GM13977 (cell line): ENCODE results near the gene ADGRB2.

Source experiments
- DNase-seq: peaks from one replicate; pipeline ENCODE4 v3.0.0; 2012; ENCODE audit warnings: low spot score
- CTCF ChIP-seq: IDR thresholded peaks from 2 replicates; pipeline ENCODE4 v1.5.1; 2012; ENCODE audit warnings: mild to moderate bottlenecking, control low read depth; ENCODE audit not compliant: insufficient read depth; ENCODE audit errors: extremely low read depth, missing control alignments
- in situ Hi-C: fragments of 300-500 bp; cut with MboI; formaldehyde crosslinking; loops from one replicate; pipeline ENCODE4 v1.12.0; 2022; ENCODE audit warnings: low sequenced_read_pairs, low pct_unique_long_range_greater_than_20kb, mixed read lengths, inconsistent platforms; ENCODE audit not compliant: unreplicated experiment

Gene ADGRB2

GRCh38 chr1:31735571-31735970 is 28.6 kb downstream of the ADGRB2 start:
- TF ChIP-seq CTCF, result no peak
- in situ Hi-C loops, result no loop called here
- DNase-seq, result no peak

DNA sequence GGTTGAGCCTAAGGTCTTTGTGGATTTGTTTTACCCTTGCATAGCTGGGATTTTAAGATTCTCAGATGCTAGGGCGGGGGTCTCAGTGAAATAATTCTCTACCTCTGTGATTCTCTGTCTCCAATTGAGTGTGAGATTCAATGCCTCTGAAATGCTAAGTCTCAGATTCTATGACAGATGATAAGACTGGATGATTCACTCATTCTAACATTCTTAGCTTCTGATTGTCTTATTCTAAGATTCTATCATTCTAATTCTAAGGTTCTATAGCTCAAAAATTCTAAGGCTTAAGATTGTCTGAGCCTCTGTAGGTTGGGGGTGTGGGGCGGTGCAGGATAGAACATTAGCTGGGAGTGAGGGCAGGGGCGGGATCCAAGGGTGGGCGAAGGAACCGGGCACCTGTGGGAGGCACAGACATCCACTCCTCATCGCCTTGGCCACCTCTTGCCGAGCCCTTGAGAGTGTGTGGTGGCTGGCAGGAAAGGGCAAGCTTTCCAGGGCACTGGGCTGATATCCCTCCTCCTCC is 29.5 kb downstream of the ADGRB2 start:
- no peak for DNase-seq
- TF ChIP-seq CTCF, result no peak
- in situ Hi-C loops, result no loop called here

- no peak for TF ChIP-seq CTCF
- DNase-seq, result no peak
- in situ Hi-C loops, result no loop called here
Observed at GRCh38 chr1:31733389-31734219, 30.5 kb downstream of the ADGRB2 start.

DNA sequence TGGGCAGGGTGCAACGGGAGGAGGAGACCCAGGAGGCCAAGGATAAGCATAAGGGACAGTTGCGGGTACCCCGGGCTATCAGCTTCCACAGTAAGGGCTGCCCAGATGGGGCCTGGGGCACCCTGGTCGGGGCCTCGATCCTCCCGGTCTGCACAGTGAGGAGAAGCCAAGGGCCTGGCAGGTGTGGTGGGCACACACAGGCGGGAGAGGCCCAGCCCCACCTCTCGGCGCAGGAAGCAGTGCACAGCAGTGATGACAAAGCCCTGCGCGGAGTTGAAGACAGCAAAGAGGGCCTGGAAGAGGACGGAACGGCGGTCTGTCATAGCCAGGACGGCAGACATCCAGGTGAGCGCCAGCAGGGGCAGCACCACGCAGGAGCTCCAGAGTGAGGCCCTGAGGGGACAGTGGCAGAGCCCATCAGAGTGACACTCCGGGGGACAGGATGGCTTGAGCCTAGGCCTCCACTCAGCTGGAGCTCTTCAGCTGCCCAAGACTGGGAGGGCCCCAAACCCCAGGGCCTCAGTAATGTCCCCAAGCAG is 31.3 kb downstream of the ADGRB2 start:
- no peak for DNase-seq
- in situ Hi-C loops, result no loop called here
- no peak for TF ChIP-seq CTCF

DNA sequence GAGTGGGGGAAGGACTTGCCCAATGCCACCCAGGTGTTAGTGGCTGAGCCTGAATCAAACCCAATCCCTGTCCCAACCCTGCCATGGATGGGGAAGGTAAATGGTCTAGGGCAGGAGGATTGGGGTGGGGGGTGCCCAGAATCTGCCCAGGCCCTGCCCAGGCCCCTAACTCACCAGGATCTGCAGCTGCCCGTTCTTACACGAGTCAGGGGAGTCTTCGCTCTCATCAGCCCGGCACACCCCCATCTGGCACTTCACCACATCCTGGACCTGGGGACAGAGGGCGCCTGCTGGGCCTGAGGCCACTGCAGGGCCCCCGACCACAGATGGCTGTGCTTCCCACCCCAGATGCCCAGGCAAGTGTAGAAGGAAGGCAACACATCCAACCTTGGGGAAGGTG is 31.8 kb downstream of the ADGRB2 start:
- in situ Hi-C loops, result no loop called here
- DNase-seq, result no peak
- TF ChIP-seq CTCF, result no peak

DNA sequence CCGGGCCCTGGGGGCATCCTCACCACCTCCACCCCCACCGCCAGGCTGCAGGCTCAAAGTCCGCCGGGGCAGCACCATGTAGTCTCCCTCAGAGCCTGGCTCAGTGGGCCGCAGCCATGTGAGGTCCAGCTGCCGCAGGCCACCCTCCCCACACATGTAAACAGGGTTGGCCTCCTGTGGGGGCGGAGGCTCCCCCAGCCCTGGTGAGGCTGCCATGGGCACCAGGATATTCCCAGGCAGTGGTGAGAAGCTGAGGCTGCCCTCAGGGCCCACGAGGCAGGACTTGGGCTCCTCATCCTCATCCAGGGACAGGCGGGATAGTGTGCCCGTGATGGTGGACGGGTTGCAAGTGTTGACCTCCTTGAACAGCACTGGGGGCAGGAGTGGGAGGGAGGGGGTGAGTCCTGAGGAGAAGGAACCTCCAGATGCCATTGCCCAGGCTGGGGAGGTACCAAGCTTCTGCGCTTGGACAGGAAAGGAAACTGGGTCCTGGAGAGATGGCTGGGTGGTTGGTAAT is 33.0 kb downstream of the ADGRB2 start:
- no peak for TF ChIP-seq CTCF
- DNase-seq, result no peak
- in situ Hi-C loops, result no loop called here
